ENCODE results near the gene EIF3L.
"Not testable (repeated sequence)": the region's sequence is repeated elsewhere in the genome, so short reads cannot be mapped to it uniquely, and the experiment has no call there.

The EIF3L gene

GRCh38 chr22:37849089-37849751, at the start of gene EIF3L:
TSS of gene EIF3L (plus strand) at chr22:37849419. CDS start at chr22:37849450, 31 bp downstream.
- Histone ChIP-seq H3K36me3 (ENCODE audit: control insufficient read depth, insufficient read depth, low read length) (peaks cover 12% of the 10 kb centered on the region), H3K4me3 (replicated peaks; ENCODE audit: low read depth, low read length) (peak within 1 kb of the TSS; percentile 95)
- TF ChIP-seq CTCF (IDR thresholded peaks at IDR 0.05; ENCODE audit: insufficient read depth, low read length, poor library complexity, severe bottlenecking): no peak

GRCh38 chr22:37799979-37800378, 49.2 kb upstream of the EIF3L start:
- H3K36me3 ChIP-seq (ENCODE audit: control insufficient read depth, insufficient read depth, low read length); H3K4me3 ChIP-seq (replicated peaks; ENCODE audit: low read depth, low read length); DNase-seq (ENCODE audit: extremely low read depth, insufficient read length): not testable (repeated sequence)

More at GRCh38 chr22:37849089-37849751, at the start of gene EIF3L:
- peak; percentile 93 for DNase-seq (ENCODE audit: extremely low read depth, insufficient read length)
- no peaks in the 10 kb centered on the region for H3K27me3 ChIP-seq (replicated peaks; ENCODE audit: control insufficient read depth, insufficient read depth, low read length)

GRCh38 chr22:37801946-37802309, 47.3 kb upstream of the EIF3L start:
- DNase-seq (ENCODE audit: extremely low read depth, insufficient read length): no peak
- Histone ChIP-seq H3K36me3 (ENCODE audit: control insufficient read depth, insufficient read depth, low read length) (no peaks in the 10 kb centered on the region), H3K27me3 (replicated peaks; ENCODE audit: control insufficient read depth, insufficient read depth, low read length) (peaks cover 10% of the 10 kb centered on the region; the same call in 1 of the 2 replicates), H3K4me3 (replicated peaks; ENCODE audit: low read depth, low read length) (peak overlapping the region; percentile 53)
- no peak for TF ChIP-seq CTCF (IDR thresholded peaks at IDR 0.05; ENCODE audit: insufficient read depth, low read length, poor library complexity, severe bottlenecking)

More at GRCh38 chr22:37799979-37800378, 49.2 kb upstream of the EIF3L start:
- not testable (repeated sequence) for H3K27me3 ChIP-seq (replicated peaks; ENCODE audit: control insufficient read depth, insufficient read depth, low read length)

- TF ChIP-seq CTCF (IDR thresholded peaks at IDR 0.05; ENCODE audit: insufficient read depth, low read length, poor library complexity, severe bottlenecking): no peak
- no peaks in the 10 kb centered on the region for H3K36me3 ChIP-seq (ENCODE audit: control insufficient read depth, insufficient read depth, low read length)
- peaks cover 10% of the 10 kb centered on the region; the same call in 1 of the 2 replicates for H3K27me3 ChIP-seq (replicated peaks; ENCODE audit: control insufficient read depth, insufficient read depth, low read length)
- DNase-seq (ENCODE audit: extremely low read depth, insufficient read length): no peak
- peak overlapping the region; percentile 53 for H3K4me3 ChIP-seq (replicated peaks; ENCODE audit: low read depth, low read length)
Measured at GRCh38 chr22:37802310-37803194, 46.7 kb upstream of the EIF3L start.

- no peak for DNase-seq (ENCODE audit: extremely low read depth, insufficient read length)
- peaks cover 10% of the 10 kb centered on the region; the same call in 1 of the 2 replicates for H3K27me3 ChIP-seq (replicated peaks; ENCODE audit: control insufficient read depth, insufficient read depth, low read length)
- no peaks in the 10 kb centered on the region for H3K36me3 ChIP-seq (ENCODE audit: control insufficient read depth, insufficient read depth, low read length)
- H3K4me3 ChIP-seq (replicated peaks; ENCODE audit: low read depth, low read length): no peak overlapping the region
- TF ChIP-seq CTCF (IDR thresholded peaks at IDR 0.05; ENCODE audit: insufficient read depth, low read length, poor library complexity, severe bottlenecking): no peak
Measured at GRCh38 chr22:37803195-37803638, 46.0 kb upstream of the EIF3L start.

All from GM06990 (cell line).